ENCODE data around the gene STAP2. TPM values are rescaled to one million over a fixed set of nuclear protein-coding genes. Genes with fewer than 3 reads are reported as not detected.

Gene STAP2
- total and polyA plus RNA-seq, 8 donors, result 20.7 to 250 (median 43.3) TPM; not detected in 1

GRCh38 chr19:4360081-4360569 lies 21.5 kb upstream of the STAP2 start:
- peak overlapping the region in 2 of 5 donors; percentile 21 to 57 for H3K27ac ChIP-seq
- H3K27me3 ChIP-seq, result no peaks in the 10 kb centered on the region
- peak in 1 of 2 donors; percentile 33 for DNase-seq
- TF ChIP-seq POLR2AphosphoS5 (IDR thresholded peaks at IDR 0.05) (no peak), CTCF (IDR thresholded peaks at IDR 0.05) (no peak), POLR2A (IDR thresholded peaks at IDR 0.05) (no peak), EP300 (IDR thresholded peaks at IDR 0.05) (no peak)
- intact Hi-C loops (cut with DNase I; ENCODE audit: low total_unique reads), result no loop called here
- peaks cover 0 to 25% (median 20%) of the 10 kb centered on the region in 4 donors for H3K4me1 ChIP-seq
- WGBS, 5 donors, result 54 to 74% (median 66%) methylated on average over 8 to 9 of the region's 9 CpGs
- H3K4me3 ChIP-seq, result no peak overlapping the region
- H3K9me3 ChIP-seq, result no peaks in the 10 kb centered on the region
- H3K36me3 ChIP-seq, result peaks cover 51 to 96% (median 84%) of the 10 kb centered on the region in 4 donors

GRCh38 chr19:4359627-4360000 lies 21.0 kb upstream of the STAP2 start:
- Histone ChIP-seq H3K27me3 (no peaks in the 10 kb centered on the region), H3K9me3 (no peaks in the 10 kb centered on the region), H3K4me3 (no peak overlapping the region), H3K27ac (no peak overlapping the region), H3K4me1 (peaks cover 0 to 25% (median 20%) of the 10 kb centered on the region in 4 donors), H3K36me3 (peaks cover 48 to 97% (median 85%) of the 10 kb centered on the region in 4 donors)
- intact Hi-C loops (cut with DNase I; ENCODE audit: low total_unique reads), result no loop called here
- peak in 1 of 2 donors; percentile 23 for DNase-seq
- TF ChIP-seq CTCF (IDR thresholded peaks at IDR 0.05) (no peak), EP300 (IDR thresholded peaks at IDR 0.05) (no peak), POLR2A (IDR thresholded peaks at IDR 0.05) (no peak), POLR2AphosphoS5 (IDR thresholded peaks at IDR 0.05) (no peak)
- 62 to 83% (median 75%) methylated on average over 3 to 13 of the region's 13 CpGs for WGBS, 5 donors

- intact Hi-C loops (cut with DNase I; ENCODE audit: low total_unique reads), result no loop called here
- 83 to 87% (median 87%) methylated on average over 13 to 25 of the region's 25 CpGs for WGBS, 5 donors
Observed at GRCh38 chr19:4358709-4359626, 20.3 kb upstream of the STAP2 start.

More at GRCh38 chr19:4358709-4359626, 20.3 kb upstream of the STAP2 start:
- Histone ChIP-seq H3K4me3 (no peak overlapping the region), H3K4me1 (peaks cover 0 to 25% (median 20%) of the 10 kb centered on the region in 4 donors), H3K9me3 (no peaks in the 10 kb centered on the region), H3K27me3 (no peaks in the 10 kb centered on the region), H3K27ac (no peak overlapping the region), H3K36me3 (peaks cover 42 to 97% (median 85%) of the 10 kb centered on the region in 4 donors)
- no peak for DNase-seq
- TF ChIP-seq POLR2AphosphoS5 (IDR thresholded peaks at IDR 0.05) (no peak), EP300 (IDR thresholded peaks at IDR 0.05) (no peak), POLR2A (IDR thresholded peaks at IDR 0.05) (no peak), CTCF (IDR thresholded peaks at IDR 0.05) (no peak)

Data from stomach (tissue), 9 donors.